HepG2 (cell line): Measurements from ENCODE around the gene ITPK1. TPM values are rescaled to one million over a fixed set of nuclear protein-coding genes. Genes with fewer than 3 reads are reported as not detected.

Experiments
- ATAC-seq: fragments of 200-7000 bp; cut with Tn5 transposase; 3 replicates; pipeline ENCODE4 v1.9.1; 2020; ENCODE audit warnings: mild to moderate bottlenecking, moderate library complexity
- BruUV-seq: library from RNA; stranded (reverse); fragments of 400-500 nt; replicated peaks from 2 replicates; lab custom pipeline; 2021; lab: Mats Ljungman, UMichigan
- CTCF ChIA-PET: fragments of 300-600 bp; formaldehyde crosslinking; extraction: SDS; loops from one replicate; lab custom pipeline; 2021; ENCODE audit warnings: low total read pairs, inconsistent platforms, low intra/inter-chr PET ratio; lab: Yijun Ruan, JAX
- POLR2A ChIA-PET: fragments of 350-600 bp; sonication (Branson Sonifier 250); formaldehyde crosslinking; loops from one replicate; lab custom pipeline; 2020; ENCODE audit warnings: antibody characterized with exemption, inconsistent platforms; lab: Yijun Ruan, JAX
- DNase-seq: peaks from one replicate; pipeline ENCODE4 v3.0.0-alpha.2; 2015; ENCODE audit warnings: low spot score
- FAIRE-seq: peaks from 3 replicates; lab custom pipeline; 2011; peaks lifted over from hg19 to GRCh38; lab: Jason Lieb, UNC
- H2AFZ ChIP-seq: one replicate; pipeline ENCODE4 v1.6.1; 2011; ENCODE audit warnings: low read length, inconsistent platforms
- H3K27ac ChIP-seq: fragments of 300-600 bp; 3 replicates; pipeline ENCODE4 v1.8.0; 2011; ENCODE audit warnings: mixed run types, mild to moderate bottlenecking, mixed read lengths, low read length, inconsistent platforms; ENCODE audit not compliant: insufficient read depth; ENCODE audit errors: extremely low read length
- H3K27me3 ChIP-seq, 2 experiments: fragments of 200-600 bp in 1 of 2; 2 replicates in 1 of 2; 3 replicates in 1 of 2; pipeline versions ENCODE4 v1.6.0 to v1.8.0; 2011; ENCODE audit warnings: low read length in 2 of 2, mild to moderate bottlenecking in 2 of 2, moderate library complexity in 2 of 2, inconsistent platforms in 1 of 2; ENCODE audit not compliant: insufficient read depth in 2 of 2, control insufficient read depth in 1 of 2
- H3K36me3 ChIP-seq, 2 experiments: fragments of 200-600 bp in 1 of 2; replicated peaks in 1 of 2; 2 replicates in 1 of 2; 3 replicates in 1 of 2; pipeline versions ENCODE4 v1.5.1 to v1.8.0; 2011; ENCODE audit warnings: low read length in 2 of 2, inconsistent platforms in 1 of 2; ENCODE audit not compliant: insufficient read depth in 2 of 2, control insufficient read depth in 1 of 2
- H3K4me1 ChIP-seq: 2 replicates; pipeline ENCODE4 v1.5.1; 2012; ENCODE audit warnings: low read length, inconsistent platforms; ENCODE audit not compliant: insufficient read depth
- H3K4me2 ChIP-seq: 2 replicates; pipeline ENCODE4 v1.6.0; 2011; ENCODE audit warnings: low read depth, low read length, inconsistent platforms
- H3K4me3 ChIP-seq, 3 experiments: fragments of 200-600 bp in 1 of 3; sonication (generic), shearing (Covaris generic) in 1 of 3; replicated peaks in 1 of 3; 2 replicates each; pipeline ENCODE4 v1.5.1; 2011 to 2016; ENCODE audit warnings: low read length in 3 of 3, inconsistent platforms in 2 of 3, low read depth in 2 of 3, mild to moderate bottlenecking in 2 of 3, control low read depth in 1 of 3, mixed read lengths in 1 of 3; ENCODE audit not compliant: insufficient read depth in 1 of 3
- H3K79me2 ChIP-seq: one replicate; pipeline ENCODE4 v1.6.1; 2011; ENCODE audit warnings: low read length, inconsistent platforms; ENCODE audit not compliant: insufficient read depth
- H3K9ac ChIP-seq: 2 replicates; pipeline ENCODE4 v1.6.0; 2011; ENCODE audit warnings: mild to moderate bottlenecking, low read depth, low read length, inconsistent platforms; ENCODE audit not compliant: insufficient read depth
- H3K9me3 ChIP-seq: 2 replicates; pipeline ENCODE4 v1.5.1; 2012; ENCODE audit warnings: mild to moderate bottlenecking, low read length
- H4K20me1 ChIP-seq: 2 replicates; pipeline ENCODE4 v1.6.0; 2011; ENCODE audit warnings: inconsistent platforms, mild to moderate bottlenecking, low read length, moderate library complexity; ENCODE audit not compliant: insufficient read depth
- DPF2 ChIP-seq: sonication (generic); formaldehyde crosslinking; IDR thresholded peaks from 2 replicates; pipeline ENCODE4 v1.4.0; 2020; ENCODE audit warnings: mild to moderate bottlenecking, low read depth, missing genetic modification reagents, borderline replicate concordance
- MYNN ChIP-seq: sonication (generic); formaldehyde crosslinking; IDR thresholded peaks from 2 replicates; pipeline ENCODE4 v1.4.0; 2020; ENCODE audit warnings: mild to moderate bottlenecking, low read depth, missing genetic modification reagents
- ZBTB20 ChIP-seq: sonication (generic); formaldehyde crosslinking; IDR thresholded peaks from 2 replicates; pipeline ENCODE4 v1.8.1; 2023; ENCODE audit warnings: missing genetic modification reagents, low read depth, mild to moderate bottlenecking, borderline replicate concordance
- ZBTB8A ChIP-seq: sonication (generic); formaldehyde crosslinking; IDR thresholded peaks from 2 replicates; pipeline ENCODE4 v1.4.0; 2020; ENCODE audit warnings: mild to moderate bottlenecking, low read depth, missing genetic modification reagents, borderline replicate concordance
- ZNF263 ChIP-seq: sonication (generic); formaldehyde crosslinking; IDR thresholded peaks from 2 replicates; pipeline ENCODE4 v1.4.0; 2020; ENCODE audit warnings: missing genetic modification reagents
- ZNF30 ChIP-seq: sonication (generic); formaldehyde crosslinking; IDR thresholded peaks from 2 replicates; pipeline ENCODE4 v1.5.0; 2020; ENCODE audit warnings: mild to moderate bottlenecking, missing genetic modification reagents
- ZSCAN31 ChIP-seq: sonication (generic); formaldehyde crosslinking; IDR thresholded peaks from 2 replicates; pipeline ENCODE4 v1.5.0; 2020; ENCODE audit warnings: low read depth, mild to moderate bottlenecking, missing genetic modification reagents
- WGBS: methylation state at CpG from one replicate; pipeline ENCODE4 v1.1.6; 2017; ENCODE audit warnings: low lambda C conversion rate; 5-methylcytosine and 5-hydroxymethylcytosine counted together
- in situ Hi-C: cut with HindIII; loops from 2 replicates; pipeline ENCODE4 v1.10.0; 2017; ENCODE audit warnings: low pct_unique_long_range_greater_than_20kb; ENCODE audit not compliant: extremely low pct_ligation_motif_present
- intact Hi-C: fragments of 100-400 bp; cut with micrococcal nuclease; formaldehyde crosslinking; loops from one replicate; pipeline ENCODE4 v1.10.0; 2022; ENCODE audit not compliant: unreplicated experiment
- polyA plus RNA-seq, 8 experiments: library from polyadenylated mRNA; depleted of rRNA in 3 of 8; stranded (reverse) in 7 of 8; unstranded in 1 of 8; fragments of >200 nt; fragmentation: Illumina TruSeq in 4 of 8; extraction: Trizol in 4 of 8; gene quantifications; 2 replicates each; pipeline versions ENCODE4 v1.2.1 to v1.2.3, GENCODE V29; 2011 to 2016; ENCODE audit warnings: low read depth in 4 of 8, missing spikeins in 1 of 8, mixed read lengths in 1 of 8; ENCODE audit not compliant: insufficient read depth in 1 of 8
- total RNA-seq, 5 experiments: library from RNA; depleted of rRNA; stranded (reverse); fragments of >200 nt; fragmentation: Illumina TruSeq; extraction: Trizol; gene quantifications; 2 replicates each; pipeline ENCODE4 v1.2.3, GENCODE V29; 2016; ENCODE audit warnings: low read depth in 1 of 5
- TF ChIP-seq, protein P1 (sequence below): sonication (generic); formaldehyde crosslinking; IDR thresholded peaks from 2 replicates; pipeline ENCODE4 v1.4.0; 2020; ENCODE audit warnings: missing genetic modification reagents, borderline replicate concordance

The ITPK1 gene
- total and polyA plus RNA-seq, 2 of the 13 experiments (the other 11 are each of a cell fraction or from before 2014, with no cell fraction given) = 20.5 to 47.5 TPM

DNA sequence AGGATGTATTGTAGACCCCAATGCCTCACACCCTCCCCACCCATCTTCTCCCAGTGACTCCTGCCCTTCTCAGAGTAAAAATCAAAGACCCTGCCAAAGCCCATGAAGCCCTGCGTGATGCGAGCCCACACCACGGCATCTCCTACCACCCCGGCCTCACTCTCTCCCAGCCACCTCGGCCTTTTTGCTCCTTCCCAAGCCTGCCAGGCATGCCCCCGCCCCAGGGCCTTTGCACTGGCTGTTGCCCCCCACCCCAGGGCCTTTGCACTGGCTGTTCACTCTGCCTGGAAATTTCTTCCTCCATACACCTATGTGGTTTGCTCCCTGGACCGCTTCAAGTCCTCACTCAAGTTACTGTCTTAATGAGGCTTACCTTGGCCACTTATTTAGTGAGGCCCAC, 197.8 kb downstream of the ITPK1 start:
- no peak for DNase-seq
- Histone ChIP-seq H3K27me3 (peaks cover 2 to 3% of the 10 kb centered on the region in 2 experiments; a peak in 2 of 5 replicates), H3K79me2 (no peaks in the 10 kb centered on the region), H3K9ac (no peak overlapping the region), H3K4me2 (no peak overlapping the region), H2AFZ (no peak overlapping the region), H3K4me1 (no peaks in the 10 kb centered on the region), H4K20me1 (0 out of 2 replicates have a peak, but pooled peaks cover 4% of the 10 kb centered on the region), H3K36me3 (no peaks in the 10 kb centered on the region), H3K4me3 (no peak overlapping the region), H3K9me3 (no peaks in the 10 kb centered on the region), H3K27ac (no peak overlapping the region)
- in situ Hi-C loops (no loop called here), intact Hi-C loops (no loop called here)
- TF ChIP-seq, protein P1, sequence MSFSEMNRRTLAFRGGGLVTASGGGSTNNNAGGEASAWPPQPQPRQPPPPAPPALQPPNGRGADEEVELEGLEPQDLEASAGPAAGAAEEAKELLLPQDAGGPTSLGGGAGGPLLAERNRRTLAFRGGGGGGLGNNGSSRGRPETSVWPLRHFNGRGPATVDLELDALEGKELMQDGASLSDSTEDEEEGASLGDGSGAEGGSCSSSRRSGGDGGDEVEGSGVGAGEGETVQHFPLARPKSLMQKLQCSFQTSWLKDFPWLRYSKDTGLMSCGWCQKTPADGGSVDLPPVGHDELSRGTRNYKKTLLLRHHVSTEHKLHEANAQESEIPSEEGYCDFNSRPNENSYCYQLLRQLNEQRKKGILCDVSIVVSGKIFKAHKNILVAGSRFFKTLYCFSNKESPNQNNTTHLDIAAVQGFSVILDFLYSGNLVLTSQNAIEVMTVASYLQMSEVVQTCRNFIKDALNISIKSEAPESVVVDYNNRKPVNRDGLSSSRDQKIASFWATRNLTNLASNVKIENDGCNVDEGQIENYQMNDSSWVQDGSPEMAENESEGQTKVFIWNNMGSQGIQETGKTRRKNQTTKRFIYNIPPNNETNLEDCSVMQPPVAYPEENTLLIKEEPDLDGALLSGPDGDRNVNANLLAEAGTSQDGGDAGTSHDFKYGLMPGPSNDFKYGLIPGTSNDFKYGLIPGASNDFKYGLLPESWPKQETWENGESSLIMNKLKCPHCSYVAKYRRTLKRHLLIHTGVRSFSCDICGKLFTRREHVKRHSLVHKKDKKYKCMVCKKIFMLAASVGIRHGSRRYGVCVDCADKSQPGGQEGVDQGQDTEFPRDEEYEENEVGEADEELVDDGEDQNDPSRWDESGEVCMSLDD (CRISPR knock-in tag) = no peak
- TF ChIP-seq ZBTB20 = no peak
- no peak for TF ChIP-seq ZNF263 (CRISPR knock-in tag)
- no peak for TF ChIP-seq ZSCAN31
- no peak for TF ChIP-seq ZBTB8A (CRISPR knock-in tag)
- no peak for TF ChIP-seq DPF2 (CRISPR knock-in tag)
- TF ChIP-seq MYNN (CRISPR knock-in tag) = no peak
- no peak for TF ChIP-seq ZNF30
- ChIA-PET CTCF (no interaction called here), POLR2A (no interaction called here)
- no peak for FAIRE-seq
- BruUV-seq = no TSS peak
- WGBS = 9% methylated on average over 7 of the region's 7 CpGs
- no peak for ATAC-seq
